Retina (tissue), 1 donor: ENCODE measurements around the gene AGO4.
A peak's percentile ranks its signal among the peaks of the same experiment; 100 is the strongest.
"Not testable (repeated sequence)": the region's sequence is repeated elsewhere in the genome, so short reads cannot be mapped to it uniquely, and the experiment has no call there.

Experiments used
- DNase-seq: peaks from one replicate; pipeline ENCODE4 v3.0.0-alpha.2; 2016

Gene AGO4

DNA sequence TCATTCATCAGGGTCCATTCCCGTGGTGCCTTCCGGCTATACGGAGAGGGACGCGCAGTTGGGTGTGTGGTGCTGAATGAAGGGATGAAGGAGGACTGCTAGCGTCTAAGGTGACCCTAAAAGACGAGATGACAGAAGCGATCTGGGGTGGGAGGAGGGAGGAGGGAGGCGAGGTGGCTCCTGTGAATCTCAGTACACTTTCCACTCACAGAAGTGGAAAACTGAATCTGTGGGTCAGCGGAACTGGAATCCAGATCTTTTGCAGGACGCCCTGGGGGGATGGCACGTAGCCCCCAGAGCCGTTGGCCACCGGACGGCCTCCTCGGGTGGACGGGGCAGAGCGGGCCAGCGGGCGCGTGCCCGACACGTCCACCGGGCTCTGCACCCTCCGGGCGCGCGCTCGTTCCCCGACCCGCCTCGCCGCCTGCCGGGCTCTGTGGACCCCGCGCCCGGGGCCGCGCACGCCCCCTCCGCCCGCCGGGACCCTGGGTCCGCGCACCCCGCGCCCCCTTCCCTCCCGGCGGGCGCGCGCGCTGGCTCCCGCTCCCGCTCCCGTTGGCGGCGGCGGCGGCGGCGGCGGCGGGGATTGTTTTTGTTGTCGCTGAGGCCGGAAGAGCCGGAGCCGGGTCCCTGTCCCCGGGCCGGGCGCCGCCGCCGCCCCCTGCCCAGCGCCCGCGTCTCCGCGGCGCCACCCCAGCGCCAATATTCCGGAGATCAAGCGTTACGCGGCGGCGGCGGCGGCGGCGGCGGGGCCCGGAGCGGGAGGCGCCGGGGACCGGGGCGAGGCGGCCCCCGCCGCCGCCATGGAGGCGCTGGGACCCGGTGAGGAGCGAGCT lies at the start of gene AGO4:
Gene AGO4, plus strand, starts transcription at position 403 of the 836 bp plus-strand sequence. Its CDS starts 401 bp downstream, at position 804.
- DNase-seq = peak; percentile 87

- DNase-seq = no peak
Measured at GRCh38 chr1:35762141-35762540, 45.7 kb upstream of the AGO4 start.

DNA sequence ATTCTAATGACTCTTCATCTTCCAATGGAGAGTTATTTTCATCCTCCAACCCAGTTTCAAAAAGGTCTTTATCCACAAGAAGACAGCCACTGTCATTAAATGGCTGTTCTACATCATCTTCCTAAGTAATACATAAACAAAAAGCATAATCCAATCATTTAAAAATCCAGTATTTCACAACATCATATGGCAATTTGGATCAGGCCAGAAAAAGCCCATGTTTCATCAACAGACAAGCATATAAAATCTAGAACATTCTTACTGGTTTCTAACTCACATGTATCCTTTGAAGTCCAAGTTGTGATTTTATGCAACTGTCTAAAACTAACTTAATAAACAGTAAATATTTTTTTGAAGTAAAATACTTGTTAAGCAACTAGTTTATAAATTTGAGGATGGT lies 44.6 kb upstream of the AGO4 start:
- DNase-seq = no peak

DNA sequence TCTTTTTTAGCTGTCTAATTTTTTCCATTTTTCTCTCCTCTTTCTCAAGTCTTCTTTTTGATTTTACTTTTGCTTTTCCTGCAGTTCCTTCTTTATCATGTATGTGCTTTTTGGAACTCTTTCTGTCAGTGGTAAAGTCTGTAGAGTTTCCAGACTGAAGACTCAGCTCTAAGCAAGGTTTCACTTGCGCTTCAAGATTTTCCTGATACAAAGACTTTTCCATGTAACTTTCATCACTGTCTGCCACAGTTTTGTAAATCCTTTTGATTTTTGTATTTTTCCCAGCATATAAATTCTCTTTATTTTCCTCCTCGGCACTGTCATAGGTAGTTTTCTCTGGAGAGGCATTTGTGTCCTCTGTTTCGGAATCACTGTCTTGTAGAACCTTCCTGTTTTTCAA lies 43.5 kb upstream of the AGO4 start:
- DNase-seq = no peak

- DNase-seq = peak; percentile 25
Measured at GRCh38 chr1:35768350-35769187, 39.2 kb upstream of the AGO4 start.

GRCh38 chr1:35769188-35769758 lies 38.5 kb upstream of the AGO4 start:
- DNase-seq = peak; percentile 92

DNA sequence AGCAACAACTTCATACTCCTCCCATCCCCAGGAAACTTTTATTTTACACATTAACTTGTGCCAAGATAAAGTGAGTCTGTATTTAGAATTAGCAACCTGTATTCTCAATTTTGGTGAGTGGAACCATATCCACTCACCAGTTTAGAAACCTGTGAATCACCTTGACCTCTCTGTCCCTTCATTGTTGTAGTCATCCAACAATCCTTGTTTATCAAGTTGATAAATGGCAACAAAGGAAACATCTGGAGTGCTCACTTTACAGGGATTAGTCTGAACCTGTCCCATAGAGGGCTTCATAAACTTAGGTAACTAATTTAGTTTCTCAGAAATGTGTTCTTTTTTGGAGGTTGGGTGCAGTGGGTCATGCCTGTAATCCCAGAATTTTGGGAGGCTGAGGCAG lies 34.1 kb upstream of the AGO4 start:
- no peak for DNase-seq

DNA sequence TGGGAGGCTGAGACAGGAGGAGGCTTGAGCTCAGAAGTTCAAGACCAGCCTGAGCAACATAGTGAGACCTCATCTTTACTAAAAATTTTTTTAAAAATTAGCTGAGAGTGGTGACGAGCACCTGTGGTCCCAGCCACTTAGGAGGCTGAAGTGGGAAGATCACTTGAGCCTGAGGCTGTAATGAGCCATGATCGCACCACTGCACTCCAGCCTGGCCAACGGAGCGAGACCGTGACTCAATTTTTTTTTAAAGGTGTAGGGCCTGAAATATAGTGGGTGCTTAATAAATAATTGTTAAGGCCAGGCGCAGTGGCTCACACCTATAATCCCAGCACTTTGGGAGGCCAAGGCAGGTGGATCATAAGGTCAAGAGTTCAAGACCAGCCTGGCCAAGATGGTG lies 31.6 kb upstream of the AGO4 start:
- not testable (repeated sequence) for DNase-seq

GRCh38 chr1:35777109-35777508 lies 30.7 kb upstream of the AGO4 start:
- peak; percentile 2 for DNase-seq

- DNase-seq = no peak
Measured at GRCh38 chr1:35783055-35783583, 24.7 kb upstream of the AGO4 start.

GRCh38 chr1:35784364-35784763 lies 23.5 kb upstream of the AGO4 start:
- DNase-seq = not testable (repeated sequence)

DNA sequence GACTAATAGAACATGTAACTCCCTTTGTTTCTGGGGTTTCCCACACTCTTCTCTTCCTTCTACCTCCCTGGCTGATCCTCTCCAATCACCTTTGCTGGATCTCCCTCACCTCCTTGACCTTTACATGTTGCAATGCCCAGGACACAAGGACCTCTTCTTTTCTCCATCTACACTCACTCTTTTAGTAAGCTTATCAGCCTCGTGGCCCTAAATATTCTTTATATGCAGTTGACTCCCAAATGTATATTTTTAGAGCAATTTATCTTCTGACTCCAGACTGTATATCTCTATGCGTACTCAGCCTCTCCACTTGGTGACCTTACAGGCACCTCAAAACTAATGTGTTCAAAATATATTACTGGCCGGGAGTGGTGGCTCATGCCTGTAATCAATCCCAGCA lies 19.7 kb upstream of the AGO4 start:
- DNase-seq = no peak

DNA sequence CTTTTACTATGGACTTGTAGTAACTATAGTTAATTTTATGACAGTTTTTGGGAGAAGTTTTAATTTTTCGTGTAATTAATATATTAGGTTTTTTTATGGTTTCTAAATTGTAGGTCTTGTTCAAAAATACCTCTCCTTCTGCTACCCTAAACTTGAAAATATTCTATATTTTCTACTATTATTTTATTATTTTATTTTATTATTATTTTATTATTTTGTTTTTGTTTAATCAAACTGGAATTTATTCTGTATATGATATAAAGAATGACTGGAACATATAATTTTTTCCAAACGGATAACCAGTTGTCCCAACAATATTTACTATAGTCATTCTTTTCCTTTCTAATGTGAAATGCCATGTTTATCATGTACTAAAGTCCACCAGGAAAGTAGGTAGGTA lies 17.1 kb upstream of the AGO4 start:
- DNase-seq = no peak

DNA sequence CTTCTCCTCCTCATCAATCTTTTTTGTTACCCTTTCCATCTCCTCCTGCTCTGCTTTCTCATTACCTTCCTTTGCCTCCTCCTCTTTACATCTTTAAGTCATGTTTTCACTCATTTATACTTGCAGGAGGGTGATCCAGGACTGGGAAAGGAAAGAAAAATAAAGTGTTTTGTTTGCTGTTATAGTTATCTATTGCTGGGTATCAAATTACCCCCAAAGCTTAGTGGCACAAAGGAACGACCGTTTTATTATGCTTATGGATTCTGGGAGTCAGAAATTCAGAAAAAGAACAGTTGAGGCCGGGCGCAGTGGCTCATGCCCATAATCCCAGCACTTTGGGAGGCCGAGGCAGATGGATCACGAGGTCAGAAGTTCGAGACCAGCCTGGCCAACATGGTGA lies 12.5 kb upstream of the AGO4 start:
- DNase-seq = no peak

DNA sequence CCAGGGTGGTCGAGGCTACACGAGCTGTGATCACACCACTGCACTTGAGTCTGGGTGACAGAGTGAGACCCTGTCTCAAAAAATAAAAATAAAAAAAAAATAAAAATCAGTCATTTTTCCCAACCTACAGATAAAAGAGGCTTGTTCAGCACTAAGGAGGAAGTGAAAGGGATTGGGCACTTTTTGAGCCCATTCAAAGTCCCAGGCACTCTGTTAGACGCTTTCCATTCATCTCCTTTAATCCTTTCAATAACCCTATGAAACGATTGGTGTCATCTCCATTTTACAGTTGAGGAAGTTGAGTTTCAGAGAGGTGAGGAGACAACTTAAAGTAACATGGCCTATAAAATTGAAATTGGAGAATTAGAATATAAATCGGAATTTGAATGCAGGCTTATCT lies 10.4 kb upstream of the AGO4 start:
- DNase-seq = no peak

DNA sequence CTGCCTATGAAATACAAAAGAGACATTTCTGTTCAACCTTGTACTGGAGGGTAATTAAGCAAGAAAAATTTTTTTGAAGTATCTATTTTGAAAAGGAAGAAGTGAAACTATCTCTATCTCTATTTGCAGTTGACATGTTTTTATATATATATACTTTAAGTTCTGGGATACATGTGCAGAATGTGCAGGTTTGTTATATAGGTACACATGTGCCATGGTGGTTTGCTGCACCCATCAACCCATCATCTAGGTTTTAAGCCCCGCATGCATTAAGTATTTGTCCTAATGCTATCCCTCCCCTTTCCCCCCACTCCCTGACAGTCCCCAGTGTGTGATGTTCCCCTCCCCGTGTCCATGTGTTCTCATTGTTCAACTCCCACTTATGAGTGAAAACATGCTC lies 9.8 kb upstream of the AGO4 start:
- not testable (repeated sequence) for DNase-seq

GRCh38 chr1:35800167-35800887 lies 7.5 kb upstream of the AGO4 start:
- DNase-seq = not testable (repeated sequence)

DNA sequence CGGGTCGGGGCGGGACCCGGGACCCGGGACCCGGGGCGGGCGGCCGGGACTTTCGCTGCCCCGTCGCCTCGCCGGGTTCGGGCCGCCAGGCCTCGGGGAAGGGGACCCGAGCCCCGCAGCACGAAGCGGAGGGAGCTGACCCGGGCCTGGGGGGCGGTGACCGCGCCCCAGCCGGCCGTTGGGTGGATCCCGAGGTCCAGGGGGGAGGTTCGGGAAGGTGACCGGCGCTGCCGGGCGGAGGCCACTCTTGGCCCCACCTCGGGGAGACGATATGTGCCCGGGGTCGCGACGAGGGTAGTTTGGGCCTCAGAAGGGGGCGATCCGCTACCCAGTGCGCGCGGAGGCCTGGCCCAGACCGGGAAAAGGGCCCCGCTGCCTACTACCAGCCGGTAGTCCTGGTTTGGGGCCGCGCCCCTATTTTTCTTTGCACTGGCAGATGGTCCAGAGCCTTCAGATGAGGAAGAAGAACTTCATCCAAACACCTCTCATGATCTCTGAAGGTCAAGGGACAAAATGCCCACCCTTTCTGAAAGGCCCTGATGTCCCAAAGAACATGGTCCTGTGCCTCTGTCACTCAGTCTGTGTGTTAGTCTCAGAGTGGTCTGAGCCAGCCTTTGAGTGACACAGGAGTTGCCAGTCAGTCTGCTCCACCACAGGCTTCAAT lies 766 bp downstream of the AGO4 start:
- DNase-seq = peak; percentile 73

- DNase-seq = no peak
Measured at GRCh38 chr1:35809114-35810095, 1.6 kb downstream of the AGO4 start.

- DNase-seq = no peak
Measured at GRCh38 chr1:35810096-35810881, 2.5 kb downstream of the AGO4 start.
